ENCODE results near the gene DTNB. TPM values are rescaled to one million over a fixed set of nuclear protein-coding genes. Genes with fewer than 3 reads are reported as not detected.

Gene DTNB
- total and polyA plus RNA-seq, 2 experiments from 2014 or later, result 31.3 to 33.4 TPM

- no peaks in the 10 kb centered on the region for H3K27me3 ChIP-seq
- no peak for DNase-seq (ENCODE audit: low read depth in 1 of 2, low spot score in 1 of 2)
- no peak overlapping the region for H3K4me3 ChIP-seq
- peaks cover 10% of the 10 kb centered on the region for H3K36me3 ChIP-seq
- TF ChIP-seq, protein P1, sequence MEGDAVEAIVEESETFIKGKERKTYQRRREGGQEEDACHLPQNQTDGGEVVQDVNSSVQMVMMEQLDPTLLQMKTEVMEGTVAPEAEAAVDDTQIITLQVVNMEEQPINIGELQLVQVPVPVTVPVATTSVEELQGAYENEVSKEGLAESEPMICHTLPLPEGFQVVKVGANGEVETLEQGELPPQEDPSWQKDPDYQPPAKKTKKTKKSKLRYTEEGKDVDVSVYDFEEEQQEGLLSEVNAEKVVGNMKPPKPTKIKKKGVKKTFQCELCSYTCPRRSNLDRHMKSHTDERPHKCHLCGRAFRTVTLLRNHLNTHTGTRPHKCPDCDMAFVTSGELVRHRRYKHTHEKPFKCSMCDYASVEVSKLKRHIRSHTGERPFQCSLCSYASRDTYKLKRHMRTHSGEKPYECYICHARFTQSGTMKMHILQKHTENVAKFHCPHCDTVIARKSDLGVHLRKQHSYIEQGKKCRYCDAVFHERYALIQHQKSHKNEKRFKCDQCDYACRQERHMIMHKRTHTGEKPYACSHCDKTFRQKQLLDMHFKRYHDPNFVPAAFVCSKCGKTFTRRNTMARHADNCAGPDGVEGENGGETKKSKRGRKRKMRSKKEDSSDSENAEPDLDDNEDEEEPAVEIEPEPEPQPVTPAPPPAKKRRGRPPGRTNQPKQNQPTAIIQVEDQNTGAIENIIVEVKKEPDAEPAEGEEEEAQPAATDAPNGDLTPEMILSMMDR (IDR thresholded peaks at IDR 0.05; ENCODE audit: low read depth, low read length), result no peak
- H3K9me3 ChIP-seq (ENCODE audit: low read depth), result no peaks in the 10 kb centered on the region
- no peaks in the 10 kb centered on the region for H3K4me1 ChIP-seq (ENCODE audit: low read depth)
- no peak overlapping the region for H3K27ac ChIP-seq
Measured at GRCh38 chr2:25624635-25625034, 48.7 kb downstream of the DTNB start.

GRCh38 chr2:25623361-25623760 is 50.0 kb downstream of the DTNB start:
- Histone ChIP-seq H3K4me3 (no peak overlapping the region), H3K36me3 (peaks cover 10% of the 10 kb centered on the region), H3K27me3 (no peaks in the 10 kb centered on the region), H3K27ac (no peak overlapping the region), H3K9me3 (ENCODE audit: low read depth) (no peaks in the 10 kb centered on the region), H3K4me1 (ENCODE audit: low read depth) (no peaks in the 10 kb centered on the region)
- no peak for DNase-seq (ENCODE audit: low read depth in 1 of 2, low spot score in 1 of 2)
- TF ChIP-seq, protein P1 (IDR thresholded peaks at IDR 0.05; ENCODE audit: low read depth, low read length), result no peak

GRCh38 chr2:25620711-25621110 is 52.7 kb downstream of the DTNB start:
- H3K36me3 ChIP-seq, result no peaks in the 10 kb centered on the region
- no peak overlapping the region for H3K4me3 ChIP-seq
- no peaks in the 10 kb centered on the region for H3K4me1 ChIP-seq (ENCODE audit: low read depth)
- no peak for DNase-seq (ENCODE audit: low read depth in 1 of 2, low spot score in 1 of 2)
- no peaks in the 10 kb centered on the region for H3K9me3 ChIP-seq (ENCODE audit: low read depth)
- TF ChIP-seq, protein P1 (IDR thresholded peaks at IDR 0.05; ENCODE audit: low read depth, low read length), result no peak
- no peaks in the 10 kb centered on the region for H3K27me3 ChIP-seq
- no peak overlapping the region for H3K27ac ChIP-seq

DNA sequence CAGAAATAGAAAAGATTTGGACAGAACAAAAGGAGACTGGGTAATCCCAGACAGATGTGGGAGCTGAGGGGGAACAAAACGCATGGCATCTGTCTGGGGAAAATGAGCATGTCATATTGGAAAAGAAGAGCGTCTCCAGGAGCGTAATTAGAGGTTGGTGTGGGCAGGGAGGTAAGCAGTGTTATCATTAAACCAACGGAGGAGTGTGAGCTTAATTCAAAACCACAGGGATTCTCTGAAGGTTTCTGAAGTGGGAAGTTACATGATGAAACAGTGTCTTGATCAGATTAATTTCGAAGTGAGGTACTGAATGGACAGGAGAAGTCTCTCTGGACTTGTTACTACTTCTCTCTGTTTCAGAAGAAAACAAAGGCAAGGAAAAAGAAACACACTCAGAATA is 53.3 kb downstream of the DTNB start:
- Histone ChIP-seq H3K9me3 (ENCODE audit: low read depth) (no peaks in the 10 kb centered on the region), H3K4me1 (ENCODE audit: low read depth) (no peaks in the 10 kb centered on the region), H3K27me3 (no peaks in the 10 kb centered on the region), H3K27ac (no peak overlapping the region), H3K4me3 (no peak overlapping the region), H3K36me3 (no peaks in the 10 kb centered on the region)
- DNase-seq (ENCODE audit: low read depth in 1 of 2, low spot score in 1 of 2), result no peak
- TF ChIP-seq, protein P1 (IDR thresholded peaks at IDR 0.05; ENCODE audit: low read depth, low read length), result no peak

GRCh38 chr2:25619185-25619584 is 54.2 kb downstream of the DTNB start:
- no peaks in the 10 kb centered on the region for H3K36me3 ChIP-seq
- DNase-seq (ENCODE audit: low read depth in 1 of 2, low spot score in 1 of 2), result no peak
- no peaks in the 10 kb centered on the region for H3K27me3 ChIP-seq
- no peak overlapping the region for H3K4me3 ChIP-seq
- no peaks in the 10 kb centered on the region for H3K9me3 ChIP-seq (ENCODE audit: low read depth)
- TF ChIP-seq, protein P1 (IDR thresholded peaks at IDR 0.05; ENCODE audit: low read depth, low read length), result no peak
- no peaks in the 10 kb centered on the region for H3K4me1 ChIP-seq (ENCODE audit: low read depth)
- H3K27ac ChIP-seq, result no peak overlapping the region

GRCh38 chr2:25618676-25619075 is 54.7 kb downstream of the DTNB start:
- peak in 1 of 2 donors; percentile 50 for DNase-seq (ENCODE audit: low read depth in 1 of 2, low spot score in 1 of 2)
- Histone ChIP-seq H3K27me3 (no peaks in the 10 kb centered on the region), H3K9me3 (ENCODE audit: low read depth) (no peaks in the 10 kb centered on the region), H3K27ac (no peak overlapping the region), H3K4me3 (no peak overlapping the region), H3K36me3 (no peaks in the 10 kb centered on the region), H3K4me1 (ENCODE audit: low read depth) (no peaks in the 10 kb centered on the region)
- TF ChIP-seq, protein P1 (IDR thresholded peaks at IDR 0.05; ENCODE audit: low read depth, low read length), result no peak
